HG03439 (cell line): Measurements from ENCODE around the gene C2CD2.
"Not testable (repeated sequence)": the region's sequence is repeated elsewhere in the genome, so short reads cannot be mapped to it uniquely, and the experiment has no call there.

Source experiments
- ATAC-seq: cut with Tn5 transposase; IDR thresholded peaks from one replicate; pipeline ENCODE4 v1.9.1; 2021; ENCODE audit warnings: mild to moderate bottlenecking, moderate library complexity; ENCODE audit not compliant: unreplicated experiment

The C2CD2 gene

GRCh38 chr21:41953831-41954653, at the start of gene C2CD2:
TSS of gene C2CD2 (minus strand) at chr21:41954018. CDS start at chr21:41953648, 370 bp downstream.
- ATAC-seq = no peak

GRCh38 chr21:42003051-42003461, 49.2 kb upstream of the C2CD2 start:
- ATAC-seq = peak; percentile 12

- ATAC-seq = peak; percentile 81
Measured at GRCh38 chr21:42002421-42002958, 48.7 kb upstream of the C2CD2 start.

- ATAC-seq = no peak
Measured at GRCh38 chr21:42001781-42002180, 48.0 kb upstream of the C2CD2 start.

DNA sequence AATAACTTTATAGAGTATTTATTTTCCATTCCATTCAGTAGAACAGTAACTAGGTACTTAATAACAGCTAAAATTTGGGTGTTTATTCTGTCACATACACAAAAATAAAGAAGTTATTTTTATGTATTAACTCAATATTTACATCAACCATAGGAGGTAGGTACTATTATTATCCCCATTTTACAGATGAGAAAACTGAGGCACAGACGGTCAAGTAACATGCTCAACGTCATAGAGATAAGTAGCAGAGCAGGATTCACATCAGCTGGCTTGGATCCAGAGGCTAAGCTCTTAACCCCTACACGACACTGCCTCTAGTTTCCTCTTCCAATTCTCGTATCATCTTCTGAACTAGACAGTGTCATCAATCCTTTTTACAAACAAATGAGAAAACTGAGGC, 47.1 kb upstream of the C2CD2 start:
- no peak for ATAC-seq

- no peak for ATAC-seq
Measured at GRCh38 chr21:41997657-41998056, 43.8 kb upstream of the C2CD2 start.

DNA sequence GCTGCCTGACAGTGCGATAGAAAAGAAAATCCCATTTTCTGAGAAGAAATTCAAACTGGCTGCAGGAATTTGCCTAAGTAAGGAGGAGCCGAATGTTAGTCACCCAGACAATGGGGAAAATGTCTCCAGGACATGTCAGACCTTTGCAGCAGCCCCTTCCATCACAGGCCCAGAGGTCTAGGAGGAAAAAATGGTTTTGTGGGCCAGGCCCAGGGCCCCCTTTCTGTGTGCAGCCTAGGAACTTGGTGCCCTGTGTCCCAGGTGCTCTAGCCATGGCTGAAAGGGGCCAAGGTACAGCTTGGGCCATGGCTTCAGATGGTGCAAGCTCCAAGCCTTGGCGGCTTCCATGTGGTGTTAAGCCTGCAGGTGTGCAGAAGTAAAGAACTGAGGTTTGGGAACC, 41.8 kb upstream of the C2CD2 start:
- ATAC-seq = no peak

DNA sequence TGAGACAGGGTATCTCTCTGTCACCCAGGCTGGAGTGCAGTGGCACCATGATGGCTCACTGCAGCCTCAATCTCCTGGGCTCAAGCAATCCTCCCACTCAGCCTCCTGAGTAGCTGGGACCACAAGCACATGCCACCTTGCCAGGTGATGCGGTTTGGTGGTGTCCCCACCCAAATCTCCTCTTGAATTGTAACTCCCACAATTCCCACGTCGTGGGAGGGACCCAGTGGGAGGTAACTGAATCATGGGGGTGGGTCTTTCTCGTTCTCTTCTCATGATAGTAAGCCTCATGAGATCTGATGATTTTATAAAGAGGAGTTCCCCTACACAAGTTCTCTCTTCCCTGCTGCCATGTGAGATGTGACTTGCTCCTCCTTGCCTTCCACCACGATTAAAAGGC, 40.8 kb upstream of the C2CD2 start:
- not testable (repeated sequence) for ATAC-seq

DNA sequence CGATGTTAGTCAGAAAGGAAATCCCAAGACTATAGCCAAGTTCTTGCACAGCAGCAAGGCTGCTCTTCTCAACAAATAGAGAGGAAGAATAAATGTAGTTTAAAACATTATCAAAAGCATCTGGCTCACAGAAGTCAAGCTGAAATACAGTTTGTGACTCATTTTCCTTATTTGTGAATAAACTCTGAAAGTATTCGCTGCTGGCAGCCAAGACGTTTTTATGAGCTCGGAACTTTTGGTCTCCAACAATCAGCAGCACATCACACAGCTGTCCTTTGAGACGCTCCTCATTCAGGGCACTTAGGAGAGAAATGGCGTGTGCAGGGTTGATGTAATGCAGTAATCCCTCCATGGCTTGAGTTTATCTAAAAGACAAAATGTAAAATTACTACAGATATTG, 39.9 kb upstream of the C2CD2 start:
- no peak for ATAC-seq

GRCh38 chr21:41992576-41992975, 38.8 kb upstream of the C2CD2 start:
- ATAC-seq = no peak

- no peak for ATAC-seq
Measured at GRCh38 chr21:41991659-41992058, 37.8 kb upstream of the C2CD2 start.

GRCh38 chr21:41989698-41990097, 35.9 kb upstream of the C2CD2 start:
- ATAC-seq = no peak

DNA sequence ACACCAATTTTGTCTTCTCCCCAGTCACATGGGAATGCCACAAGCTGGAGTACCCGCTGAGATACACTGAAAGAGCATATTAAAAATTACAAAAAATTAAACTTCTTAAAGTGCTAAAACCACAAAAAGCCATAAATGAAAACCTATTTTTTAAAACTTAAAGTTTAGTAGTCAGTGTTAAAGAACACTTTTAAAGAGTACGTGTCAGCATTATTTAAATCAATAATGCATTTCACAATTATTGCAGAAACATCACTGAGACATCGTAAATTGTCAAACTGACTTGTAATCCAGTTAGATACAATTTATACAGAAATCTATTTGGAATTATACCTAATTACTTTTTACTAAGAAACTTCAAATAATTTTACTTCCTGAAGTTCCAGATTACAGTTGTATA, 33.5 kb upstream of the C2CD2 start:
- no peak for ATAC-seq

- no peak for ATAC-seq
Measured at GRCh38 chr21:41985662-41986416, 32.0 kb upstream of the C2CD2 start.

- ATAC-seq = no peak
Measured at GRCh38 chr21:41983229-41983628, 29.4 kb upstream of the C2CD2 start.

DNA sequence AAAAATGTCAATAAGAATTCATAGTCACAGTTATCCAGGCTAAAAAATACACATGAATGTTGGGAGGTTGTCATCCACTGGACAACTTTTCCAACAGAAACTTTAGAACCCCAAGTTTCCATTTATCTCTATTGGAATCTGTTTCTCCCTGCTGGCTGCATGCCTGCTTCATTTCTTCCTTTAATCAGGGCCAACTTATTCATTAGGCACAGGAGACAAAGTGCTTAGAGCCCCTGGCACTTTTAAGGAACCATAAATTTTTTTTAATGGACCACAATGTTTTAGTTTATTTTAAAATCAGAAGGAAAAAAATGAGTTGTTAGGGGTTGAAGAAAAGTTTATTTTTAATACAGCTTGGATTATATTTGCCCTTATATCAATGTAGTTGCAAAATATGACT, 26.7 kb upstream of the C2CD2 start:
- ATAC-seq = no peak

GRCh38 chr21:41979751-41980369, 26.0 kb upstream of the C2CD2 start:
- no peak for ATAC-seq

DNA sequence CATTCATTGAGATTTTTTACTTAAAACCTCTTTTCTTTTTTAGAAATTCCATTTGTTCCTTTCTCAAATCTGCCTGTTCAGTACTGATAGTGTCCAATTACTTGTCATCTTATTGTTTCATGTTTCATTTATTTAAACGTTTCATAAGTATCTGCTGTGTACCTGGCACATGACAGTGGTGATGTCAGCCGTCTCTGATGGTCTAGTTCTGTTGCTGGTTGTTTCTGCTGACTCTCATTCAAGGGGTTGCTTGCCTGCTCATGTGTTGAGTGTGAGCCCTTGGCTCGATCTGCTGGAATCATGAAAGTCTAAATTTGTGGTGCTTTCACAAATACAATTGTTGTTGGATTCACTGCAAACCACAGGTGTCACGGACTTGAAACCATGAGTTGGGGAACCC, 25.5 kb upstream of the C2CD2 start:
- ATAC-seq = no peak

- ATAC-seq = no peak
Measured at GRCh38 chr21:41977034-41977950, 23.5 kb upstream of the C2CD2 start.

GRCh38 chr21:41976611-41977010, 22.8 kb upstream of the C2CD2 start:
- no peak for ATAC-seq
